Activated B cell treated with CpG ODN at 0.5 μM for 24 hours (primary cell): ENCODE data around the gene KRTAP12-1. TPM values are rescaled to one million over a fixed set of nuclear protein-coding genes. Genes with fewer than 3 reads are reported as not detected.

Experiments used
- ATAC-seq: fragments of 200-7000 bp; cut with Tn5 transposase; one replicate; pipeline ENCODE4 v1.10.0; 2021; ENCODE audit warnings: low read depth, mild to moderate bottlenecking, moderate library complexity
- CTCF ChIA-PET: fragments of 350-600 bp; sonication (Branson Sonifier 250); formaldehyde crosslinking; loops from one replicate; lab custom pipeline; 2021; ENCODE audit warnings: antibody characterized with exemption; lab: Charles Lee
- POLR2A ChIA-PET: fragments of 350-600 bp; sonication (Branson Sonifier 250); formaldehyde crosslinking; loops from one replicate; lab custom pipeline; 2021; ENCODE audit warnings: antibody characterized with exemption; lab: Charles Lee
- DNase-seq: peaks from one replicate; pipeline ENCODE4 v3.0.0; 2022
- H3K27ac Mint-ChIP-seq: one replicate; pipeline ENCODE4 v1.8.0; 2020; ENCODE audit warnings: mixed read lengths
- H3K27me3 Mint-ChIP-seq: one replicate; pipeline ENCODE4 v1.8.0; 2021; ENCODE audit warnings: mixed read lengths
- H3K36me3 Mint-ChIP-seq: one replicate; pipeline ENCODE4 v1.8.0; 2021; ENCODE audit warnings: low read depth, mixed read lengths
- H3K4me1 Mint-ChIP-seq: one replicate; pipeline ENCODE4 v1.8.0; 2021; ENCODE audit warnings: mixed read lengths
- H3K4me3 Mint-ChIP-seq: one replicate; pipeline ENCODE4 v1.8.0; 2020; ENCODE audit warnings: mild to moderate bottlenecking, mixed read lengths
- H3K9me3 Mint-ChIP-seq: one replicate; pipeline ENCODE4 v1.8.0; 2020; ENCODE audit warnings: mixed read lengths
- intact Hi-C: fragments of 100-400 bp; cut with micrococcal nuclease; formaldehyde crosslinking; loops from one replicate; pipeline ENCODE4 v1.15.1; 2024
- total RNA-seq: library from RNA; stranded (reverse); gene quantifications from 2 replicates; pipeline ENCODE4 v1.2.3, GENCODE V29; 2022
- TF ChIP-seq, protein P1 (sequence below): fragments of 200-600 bp; IDR thresholded peaks from one replicate; pipeline ENCODE4 v1.8.0; 2022; ENCODE audit warnings: antibody characterized with exemption, mild to moderate bottlenecking

The KRTAP12-1 gene
- total RNA-seq, 1 donor from 2014 or later = not detected

DNA sequence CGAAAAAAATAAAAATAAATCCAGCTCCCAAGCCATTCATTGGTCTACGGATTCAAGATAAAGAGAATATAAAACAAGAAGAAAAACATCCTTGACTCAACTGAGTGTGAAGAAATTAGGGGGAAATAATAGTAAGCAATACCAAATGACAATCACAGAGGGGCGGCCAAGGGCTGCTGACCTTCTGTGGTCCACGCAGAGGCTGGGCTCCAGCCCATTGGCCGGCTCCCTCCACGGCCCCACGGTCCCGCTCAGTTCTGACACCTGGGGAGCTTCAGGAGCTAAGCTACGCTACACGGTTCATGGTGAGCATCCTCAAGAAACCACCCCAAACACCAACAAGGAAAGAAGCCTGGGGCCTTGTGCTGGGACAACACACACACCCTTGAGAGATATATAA is 14.6 kb upstream of the KRTAP12-1 start:
- intact Hi-C loops = no loop called here
- no peak overlapping the region for H3K4me3 Mint-ChIP-seq
- ChIA-PET CTCF (no interaction called here), POLR2A (no interaction called here)
- H3K4me1 Mint-ChIP-seq = no peaks in the 10 kb centered on the region
- peaks cover 45% of the 10 kb centered on the region for H3K27me3 Mint-ChIP-seq
- H3K9me3 Mint-ChIP-seq = peaks cover 15% of the 10 kb centered on the region
- no peak for ATAC-seq
- H3K27ac Mint-ChIP-seq = no peak overlapping the region
- TF ChIP-seq, protein P1, sequence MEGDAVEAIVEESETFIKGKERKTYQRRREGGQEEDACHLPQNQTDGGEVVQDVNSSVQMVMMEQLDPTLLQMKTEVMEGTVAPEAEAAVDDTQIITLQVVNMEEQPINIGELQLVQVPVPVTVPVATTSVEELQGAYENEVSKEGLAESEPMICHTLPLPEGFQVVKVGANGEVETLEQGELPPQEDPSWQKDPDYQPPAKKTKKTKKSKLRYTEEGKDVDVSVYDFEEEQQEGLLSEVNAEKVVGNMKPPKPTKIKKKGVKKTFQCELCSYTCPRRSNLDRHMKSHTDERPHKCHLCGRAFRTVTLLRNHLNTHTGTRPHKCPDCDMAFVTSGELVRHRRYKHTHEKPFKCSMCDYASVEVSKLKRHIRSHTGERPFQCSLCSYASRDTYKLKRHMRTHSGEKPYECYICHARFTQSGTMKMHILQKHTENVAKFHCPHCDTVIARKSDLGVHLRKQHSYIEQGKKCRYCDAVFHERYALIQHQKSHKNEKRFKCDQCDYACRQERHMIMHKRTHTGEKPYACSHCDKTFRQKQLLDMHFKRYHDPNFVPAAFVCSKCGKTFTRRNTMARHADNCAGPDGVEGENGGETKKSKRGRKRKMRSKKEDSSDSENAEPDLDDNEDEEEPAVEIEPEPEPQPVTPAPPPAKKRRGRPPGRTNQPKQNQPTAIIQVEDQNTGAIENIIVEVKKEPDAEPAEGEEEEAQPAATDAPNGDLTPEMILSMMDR = no peak
- no peaks in the 10 kb centered on the region for H3K36me3 Mint-ChIP-seq
- DNase-seq = no peak

DNA sequence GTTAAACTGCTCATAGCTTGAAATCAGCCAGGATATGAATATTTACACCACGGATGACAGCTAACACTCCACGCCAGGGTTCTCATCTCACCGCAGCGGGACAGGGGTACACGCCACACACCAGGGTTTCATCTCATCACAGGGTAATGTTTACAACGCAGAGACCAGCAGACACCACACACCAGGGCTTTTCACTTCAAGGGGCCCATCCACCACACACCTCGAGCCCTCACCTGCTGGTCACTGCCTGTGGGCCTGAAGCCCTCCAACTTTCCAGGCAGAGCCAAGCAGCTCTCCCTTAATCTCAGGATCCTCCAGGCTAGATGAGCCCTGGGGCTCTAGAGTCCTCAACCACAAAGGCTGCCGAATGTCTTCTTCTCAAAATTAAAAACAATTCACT is 13.7 kb upstream of the KRTAP12-1 start:
- ChIA-PET CTCF (no interaction called here), POLR2A (no interaction called here)
- Mint-ChIP-seq H3K36me3 (no peaks in the 10 kb centered on the region), H3K4me1 (no peaks in the 10 kb centered on the region), H3K4me3 (no peak overlapping the region), H3K27ac (no peak overlapping the region), H3K9me3 (peaks cover 15% of the 10 kb centered on the region), H3K27me3 (peaks cover 42% of the 10 kb centered on the region)
- DNase-seq (no peak), ATAC-seq (no peak)
- TF ChIP-seq, protein P1 = no peak
- intact Hi-C loops = no loop called here

DNA sequence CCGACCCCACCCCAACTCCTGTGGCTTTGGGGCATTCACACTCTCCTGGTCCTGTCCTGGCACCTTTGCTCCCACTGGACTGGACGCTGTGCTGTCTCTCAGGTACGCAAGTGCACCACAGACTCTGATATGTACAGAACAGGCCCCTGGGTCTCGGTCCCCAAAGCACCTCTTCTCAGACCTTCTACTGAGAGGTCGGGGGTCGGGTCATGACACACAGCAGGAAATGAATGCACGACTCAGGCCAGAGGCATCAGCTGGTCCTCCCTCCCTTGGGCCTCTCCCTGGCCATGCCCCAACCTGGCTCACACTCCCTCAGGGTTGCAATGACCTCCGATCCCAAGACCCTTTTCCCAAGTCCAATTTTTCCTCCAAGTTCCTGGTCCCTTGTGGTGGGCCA is 13.2 kb upstream of the KRTAP12-1 start:
- H3K27ac Mint-ChIP-seq = no peak overlapping the region

DNA sequence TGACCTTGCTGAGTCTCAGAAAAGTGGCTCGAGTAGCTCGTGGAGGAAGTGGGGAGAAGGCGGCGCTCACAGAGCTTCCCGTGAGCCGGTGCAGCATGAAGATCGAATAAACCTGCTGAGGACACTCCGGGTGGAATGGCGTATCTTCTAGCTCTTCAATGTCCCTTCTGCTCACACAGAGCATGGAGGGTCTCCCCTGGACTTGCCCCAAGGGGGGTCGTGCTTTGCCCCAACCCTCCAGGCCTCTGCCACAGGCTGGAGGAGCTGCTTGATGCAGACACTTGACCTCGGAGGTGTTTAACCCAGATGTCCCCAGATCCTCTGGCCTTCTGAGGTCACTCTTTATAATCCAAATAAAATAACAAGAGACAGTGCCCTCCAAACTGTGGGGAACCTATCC is 12.8 kb upstream of the KRTAP12-1 start:
- intact Hi-C loops = no loop called here
- POLR2A ChIA-PET = no interaction called here

More for the DNA sequence above, 13.2 kb upstream of the KRTAP12-1 start:
- CTCF ChIA-PET = no interaction called here
- TF ChIP-seq, protein P1 = no peak
- H3K36me3 Mint-ChIP-seq = no peaks in the 10 kb centered on the region
- H3K4me3 Mint-ChIP-seq = no peak overlapping the region
- POLR2A ChIA-PET = no interaction called here
- peaks cover 15% of the 10 kb centered on the region for H3K9me3 Mint-ChIP-seq
- intact Hi-C loops = no loop called here
- no peak for DNase-seq
- no peak for ATAC-seq
- H3K4me1 Mint-ChIP-seq = no peaks in the 10 kb centered on the region
- H3K27me3 Mint-ChIP-seq = peaks cover 42% of the 10 kb centered on the region

DNA sequence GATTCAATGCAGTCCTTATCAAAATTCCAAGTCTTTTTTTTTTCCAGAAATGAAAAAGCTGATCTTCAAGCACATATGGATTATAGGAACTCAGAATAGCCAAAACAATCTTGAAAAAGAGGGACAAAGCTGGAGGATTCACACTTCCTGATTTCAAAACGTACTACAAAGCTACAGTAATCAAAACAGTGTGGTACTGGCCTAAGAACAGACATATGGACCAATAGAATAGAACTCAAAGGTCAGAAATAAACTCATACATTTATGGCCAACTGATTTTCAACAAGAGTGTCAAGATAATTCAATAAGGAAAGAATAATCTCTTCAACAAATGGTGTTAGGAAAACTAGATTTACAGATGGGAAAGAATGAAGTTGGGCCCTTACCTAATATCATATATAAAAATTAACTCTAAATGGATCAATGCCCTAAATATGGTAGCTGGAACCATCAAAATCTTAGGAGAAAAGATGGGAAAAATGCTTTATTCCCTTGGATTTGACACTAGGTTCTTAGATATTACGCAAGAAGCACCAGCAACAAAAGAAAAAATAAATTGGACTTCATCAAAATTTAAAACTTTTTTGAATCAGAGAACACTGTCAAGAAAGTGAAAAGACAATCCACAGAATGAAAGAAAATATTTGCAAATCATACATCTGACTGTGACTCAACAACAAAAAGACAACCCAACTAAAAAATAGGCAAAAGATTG is 11.0 kb upstream of the KRTAP12-1 start:
- peaks cover 29% of the 10 kb centered on the region for H3K27me3 Mint-ChIP-seq
- DNase-seq (no peak), ATAC-seq (no peak)
- no peak overlapping the region for H3K27ac Mint-ChIP-seq
- POLR2A ChIA-PET = no interaction called here
- H3K36me3 Mint-ChIP-seq = no peaks in the 10 kb centered on the region
- CTCF ChIA-PET = interaction anchor here (1.3 kb wide), 1 partner anchor 182 kb away, joined by 3 read pairs; no protein-coding TSS in a partner anchor
- H3K9me3 Mint-ChIP-seq = peaks cover 15% of the 10 kb centered on the region
- intact Hi-C loops = no loop called here
- TF ChIP-seq, protein P1 = no peak
- H3K4me1 Mint-ChIP-seq = no peaks in the 10 kb centered on the region
- H3K4me3 Mint-ChIP-seq = no peak overlapping the region

More for the DNA sequence above, 12.8 kb upstream of the KRTAP12-1 start:
- ATAC-seq (no peak), DNase-seq (no peak)
- H3K9me3 Mint-ChIP-seq = peaks cover 15% of the 10 kb centered on the region
- no peaks in the 10 kb centered on the region for H3K4me1 Mint-ChIP-seq
- H3K27me3 Mint-ChIP-seq = peaks cover 39% of the 10 kb centered on the region
- no peak overlapping the region for H3K27ac Mint-ChIP-seq
- CTCF ChIA-PET = no interaction called here
- H3K36me3 Mint-ChIP-seq = no peaks in the 10 kb centered on the region
- TF ChIP-seq, protein P1 = no peak
- no peak overlapping the region for H3K4me3 Mint-ChIP-seq
